Measurements from ENCODE around the gene FAIM2.
A peak's percentile ranks its signal among the peaks of the same experiment; 100 is the strongest.

The FAIM2 gene

GRCh38 chr12:49867570-49868341, 35.9 kb downstream of the FAIM2 start:
- TF ChIP-seq TSHZ2 (CRISPR knock-in tag; IDR thresholded peaks at IDR 0.05) (no peak), ZC3H10 (CRISPR knock-in tag; IDR thresholded peaks at IDR 0.05) (no peak), OSR1 (CRISPR knock-in tag; IDR thresholded peaks at IDR 0.05) (no peak), ZFP3 (CRISPR knock-in tag; IDR thresholded peaks at IDR 0.05) (no peak), BACH2 (CRISPR knock-in tag; IDR thresholded peaks at IDR 0.05; ENCODE audit: borderline replicate concordance) (no peak), ZFP30 (CRISPR knock-in tag; IDR thresholded peaks at IDR 0.05) (no peak), ARNTL (CRISPR knock-in tag; IDR thresholded peaks at IDR 0.05; ENCODE audit: borderline replicate concordance, low read depth) (no peak), SNAI2 (CRISPR knock-in tag; IDR thresholded peaks at IDR 0.05) (no peak), CREB5 (CRISPR knock-in tag; IDR thresholded peaks at IDR 0.05; ENCODE audit: low read depth) (no peak), ZNF565 (CRISPR knock-in tag; conservative IDR thresholded peaks at IDR 0.05; ENCODE audit: low read depth) (no peak), PATZ1 (CRISPR knock-in tag; IDR thresholded peaks at IDR 0.05; ENCODE audit: borderline replicate concordance) (no peak)
- no peak for ATAC-seq

- TF ChIP-seq BACH2 (CRISPR knock-in tag; IDR thresholded peaks at IDR 0.05; ENCODE audit: borderline replicate concordance) = no peak
- no peak for TF ChIP-seq PPARA (CRISPR knock-in tag; IDR thresholded peaks at IDR 0.05; ENCODE audit: borderline replicate concordance)
- no peak for TF ChIP-seq TSHZ2 (CRISPR knock-in tag; IDR thresholded peaks at IDR 0.05)
- no peak for TF ChIP-seq ZC3H10 (CRISPR knock-in tag; IDR thresholded peaks at IDR 0.05)
- no peak for TF ChIP-seq CSDC2 (CRISPR knock-in tag; IDR thresholded peaks at IDR 0.05)
- no peak for TF ChIP-seq POU6F1 (CRISPR knock-in tag; IDR thresholded peaks at IDR 0.05; ENCODE audit: borderline replicate concordance, low read depth)
- no peak for TF ChIP-seq TCF4 (CRISPR knock-in tag; IDR thresholded peaks at IDR 0.05; ENCODE audit: borderline replicate concordance)
- no peak for TF ChIP-seq SNAI2 (CRISPR knock-in tag; IDR thresholded peaks at IDR 0.05)
- TF ChIP-seq ESRRG (CRISPR knock-in tag; IDR thresholded peaks at IDR 0.05) = no peak
- no peak for TF ChIP-seq ZNF8 (CRISPR knock-in tag; IDR thresholded peaks at IDR 0.05)
- no peak for TF ChIP-seq CSRNP3 (CRISPR knock-in tag; IDR thresholded peaks at IDR 0.05)
- TF ChIP-seq RARB (CRISPR knock-in tag; IDR thresholded peaks at IDR 0.05) = no peak
- no peak for TF ChIP-seq PATZ1 (CRISPR knock-in tag; IDR thresholded peaks at IDR 0.05; ENCODE audit: borderline replicate concordance)
- TF ChIP-seq GLIS3 (CRISPR knock-in tag; IDR thresholded peaks at IDR 0.05) = no peak
- no peak for TF ChIP-seq ZNF70 (CRISPR knock-in tag; IDR thresholded peaks at IDR 0.05)
- peak; percentile 27 for ATAC-seq
Measured at GRCh38 chr12:49866859-49867569, 36.7 kb downstream of the FAIM2 start.
